ENCODE measurements around the gene TMEM109.

GRCh38 chr11:60872961-60873524, 40.9 kb upstream of the TMEM109 start:
- TF ChIP-seq POLR2A (IDR thresholded peaks at IDR 0.05), result no peak
- TF ChIP-seq, protein P1, sequence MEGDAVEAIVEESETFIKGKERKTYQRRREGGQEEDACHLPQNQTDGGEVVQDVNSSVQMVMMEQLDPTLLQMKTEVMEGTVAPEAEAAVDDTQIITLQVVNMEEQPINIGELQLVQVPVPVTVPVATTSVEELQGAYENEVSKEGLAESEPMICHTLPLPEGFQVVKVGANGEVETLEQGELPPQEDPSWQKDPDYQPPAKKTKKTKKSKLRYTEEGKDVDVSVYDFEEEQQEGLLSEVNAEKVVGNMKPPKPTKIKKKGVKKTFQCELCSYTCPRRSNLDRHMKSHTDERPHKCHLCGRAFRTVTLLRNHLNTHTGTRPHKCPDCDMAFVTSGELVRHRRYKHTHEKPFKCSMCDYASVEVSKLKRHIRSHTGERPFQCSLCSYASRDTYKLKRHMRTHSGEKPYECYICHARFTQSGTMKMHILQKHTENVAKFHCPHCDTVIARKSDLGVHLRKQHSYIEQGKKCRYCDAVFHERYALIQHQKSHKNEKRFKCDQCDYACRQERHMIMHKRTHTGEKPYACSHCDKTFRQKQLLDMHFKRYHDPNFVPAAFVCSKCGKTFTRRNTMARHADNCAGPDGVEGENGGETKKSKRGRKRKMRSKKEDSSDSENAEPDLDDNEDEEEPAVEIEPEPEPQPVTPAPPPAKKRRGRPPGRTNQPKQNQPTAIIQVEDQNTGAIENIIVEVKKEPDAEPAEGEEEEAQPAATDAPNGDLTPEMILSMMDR (IDR thresholded peaks at IDR 0.05), result no peak

All from thyroid gland (tissue), 4 donors.